Measurements from ENCODE around the gene FAM83E.

DNA sequence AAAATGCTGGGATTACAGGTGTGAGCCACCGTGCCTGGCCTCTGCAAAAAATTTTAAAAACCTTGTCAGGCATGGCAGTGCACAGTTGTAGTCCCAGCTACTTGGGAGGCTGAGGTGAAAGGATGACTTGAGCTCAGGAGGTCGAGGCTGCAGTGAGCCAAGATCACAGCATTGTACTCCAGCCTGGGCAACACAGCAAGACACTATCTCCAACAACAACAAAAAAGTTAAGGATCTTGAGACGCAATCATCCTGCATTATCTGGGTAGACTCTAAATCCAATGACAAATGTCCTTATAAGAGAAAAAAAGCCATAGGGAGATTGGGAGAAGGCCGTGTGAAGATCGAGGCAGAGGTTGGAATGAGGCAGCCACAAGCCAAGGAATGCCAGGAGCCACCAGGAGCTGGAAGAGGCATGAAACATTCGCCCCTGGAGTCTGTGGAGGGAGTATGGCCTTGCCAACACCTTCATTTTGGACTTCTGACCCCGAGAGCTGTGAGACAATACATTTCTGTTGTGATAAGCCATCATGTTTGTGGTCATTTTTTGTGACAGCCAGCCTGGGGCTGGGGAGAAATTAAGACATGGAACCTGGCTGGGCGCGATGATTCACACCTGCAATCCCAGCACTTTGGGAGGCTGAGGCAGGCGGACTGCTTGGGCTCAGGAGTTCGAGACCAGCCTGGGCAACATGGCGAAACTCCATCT is 36.3 kb upstream of the FAM83E start:
- TF ChIP-seq POLR2A (IDR thresholded peaks at IDR 0.05; ENCODE audit: low read depth, low read length) = no peak
- TF ChIP-seq EP300 (IDR thresholded peaks at IDR 0.05; ENCODE audit: borderline replicate concordance in 1 of 2, control insufficient read depth in 1 of 2, low read depth in 2 of 2, low read length in 2 of 2) = no peak
- TF ChIP-seq SP1 (IDR thresholded peaks at IDR 0.05; ENCODE audit: low read depth, low read length) = no peak
- TF ChIP-seq CBFB (IDR thresholded peaks at IDR 0.05; ENCODE audit: low read depth) = no peak
- TF ChIP-seq CHD4 (IDR thresholded peaks at IDR 0.05) = no peak
- TF ChIP-seq HDGF (IDR thresholded peaks at IDR 0.05) = no peak
- TF ChIP-seq SPI1 (IDR thresholded peaks at IDR 0.05; ENCODE audit: borderline replicate concordance, insufficient read depth, low read depth, low read length) = no peak
- TF ChIP-seq, protein P1, sequence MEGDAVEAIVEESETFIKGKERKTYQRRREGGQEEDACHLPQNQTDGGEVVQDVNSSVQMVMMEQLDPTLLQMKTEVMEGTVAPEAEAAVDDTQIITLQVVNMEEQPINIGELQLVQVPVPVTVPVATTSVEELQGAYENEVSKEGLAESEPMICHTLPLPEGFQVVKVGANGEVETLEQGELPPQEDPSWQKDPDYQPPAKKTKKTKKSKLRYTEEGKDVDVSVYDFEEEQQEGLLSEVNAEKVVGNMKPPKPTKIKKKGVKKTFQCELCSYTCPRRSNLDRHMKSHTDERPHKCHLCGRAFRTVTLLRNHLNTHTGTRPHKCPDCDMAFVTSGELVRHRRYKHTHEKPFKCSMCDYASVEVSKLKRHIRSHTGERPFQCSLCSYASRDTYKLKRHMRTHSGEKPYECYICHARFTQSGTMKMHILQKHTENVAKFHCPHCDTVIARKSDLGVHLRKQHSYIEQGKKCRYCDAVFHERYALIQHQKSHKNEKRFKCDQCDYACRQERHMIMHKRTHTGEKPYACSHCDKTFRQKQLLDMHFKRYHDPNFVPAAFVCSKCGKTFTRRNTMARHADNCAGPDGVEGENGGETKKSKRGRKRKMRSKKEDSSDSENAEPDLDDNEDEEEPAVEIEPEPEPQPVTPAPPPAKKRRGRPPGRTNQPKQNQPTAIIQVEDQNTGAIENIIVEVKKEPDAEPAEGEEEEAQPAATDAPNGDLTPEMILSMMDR (IDR thresholded peaks at IDR 0.05 in 2 of 3, conservative IDR thresholded peaks at IDR 0.05 in 1 of 3; ENCODE audit: control insufficient read depth in 2 of 3, extremely low read depth in 1 of 3, insufficient read depth in 1 of 3, low read depth in 3 of 3, low read length in 3 of 3) = no peak
- TF ChIP-seq, protein P2, sequence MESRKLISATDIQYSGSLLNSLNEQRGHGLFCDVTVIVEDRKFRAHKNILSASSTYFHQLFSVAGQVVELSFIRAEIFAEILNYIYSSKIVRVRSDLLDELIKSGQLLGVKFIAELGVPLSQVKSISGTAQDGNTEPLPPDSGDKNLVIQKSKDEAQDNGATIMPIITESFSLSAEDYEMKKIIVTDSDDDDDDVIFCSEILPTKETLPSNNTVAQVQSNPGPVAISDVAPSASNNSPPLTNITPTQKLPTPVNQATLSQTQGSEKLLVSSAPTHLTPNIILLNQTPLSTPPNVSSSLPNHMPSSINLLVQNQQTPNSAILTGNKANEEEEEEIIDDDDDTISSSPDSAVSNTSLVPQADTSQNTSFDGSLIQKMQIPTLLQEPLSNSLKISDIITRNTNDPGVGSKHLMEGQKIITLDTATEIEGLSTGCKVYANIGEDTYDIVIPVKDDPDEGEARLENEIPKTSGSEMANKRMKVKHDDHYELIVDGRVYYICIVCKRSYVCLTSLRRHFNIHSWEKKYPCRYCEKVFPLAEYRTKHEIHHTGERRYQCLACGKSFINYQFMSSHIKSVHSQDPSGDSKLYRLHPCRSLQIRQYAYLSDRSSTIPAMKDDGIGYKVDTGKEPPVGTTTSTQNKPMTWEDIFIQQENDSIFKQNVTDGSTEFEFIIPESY (IDR thresholded peaks at IDR 0.05) = no peak
- TF ChIP-seq MTA2 (IDR thresholded peaks at IDR 0.05; ENCODE audit: low read depth) = no peak
- no peak for TF ChIP-seq EZH2 (IDR thresholded peaks at IDR 0.05; ENCODE audit: borderline replicate concordance, control insufficient read depth, low read depth, low read length)

All from GM12878 (cell line).